ENCODE measurements around the gene SLC30A3.
A peak's percentile ranks its signal among the peaks of the same experiment; 100 is the strongest.

DNA sequence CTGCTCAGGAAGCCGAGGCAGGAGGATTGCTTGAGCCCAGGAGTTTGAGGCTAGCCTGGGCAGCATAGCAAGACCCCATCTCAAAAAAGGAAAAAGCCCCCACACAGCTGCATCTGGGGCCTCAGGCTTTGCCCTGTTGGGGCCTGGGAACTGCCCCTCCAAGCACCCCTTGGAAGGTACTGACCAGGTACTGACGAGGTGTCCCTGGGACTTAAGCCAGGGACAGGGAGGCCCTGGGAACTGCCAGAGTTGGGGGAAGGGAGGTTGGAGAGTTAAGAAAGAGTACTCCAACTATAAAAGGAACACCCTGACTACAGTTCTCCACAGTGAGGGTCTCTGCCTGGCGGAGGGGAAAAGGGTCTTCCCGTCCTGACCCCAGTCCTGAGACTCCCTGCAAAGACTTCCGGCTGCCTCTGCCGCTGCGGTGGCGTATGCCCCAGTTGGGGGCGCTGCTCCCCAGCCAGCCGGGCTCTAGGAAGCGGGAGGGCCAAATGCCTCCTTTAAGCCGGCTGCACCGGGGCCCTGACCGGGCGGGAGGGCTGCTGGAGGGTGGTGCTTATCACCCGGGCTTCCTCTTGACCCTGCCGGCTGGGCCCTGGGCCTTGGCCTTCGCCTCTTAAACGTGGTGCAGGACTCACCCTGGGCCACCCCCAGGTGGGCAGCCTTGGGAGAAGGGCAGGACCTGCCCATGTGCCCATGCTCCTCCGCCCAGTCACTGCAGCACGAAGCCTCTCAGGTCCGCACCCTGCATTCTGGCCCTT lies 12.8 kb downstream of the SLC30A3 start:
- TF ChIP-seq SMC3 (IDR thresholded peaks at IDR 0.05; ENCODE audit: borderline replicate concordance, low read length), result peak; percentile 59; the same call in 1 of the 2 replicates
- TF ChIP-seq POLR2A (IDR thresholded peaks at IDR 0.05; ENCODE audit: low read depth, low read length), result no peak
- TF ChIP-seq EED (IDR thresholded peaks at IDR 0.05; ENCODE audit: low read depth), result no peak
- TF ChIP-seq MEF2A (IDR thresholded peaks at IDR 0.05; ENCODE audit: insufficient read depth, low read depth, low read length), result no peak
- TF ChIP-seq NFXL1 (IDR thresholded peaks at IDR 0.05; ENCODE audit: borderline replicate concordance), result no peak
- TF ChIP-seq EGR1 (IDR thresholded peaks at IDR 0.05; ENCODE audit: borderline replicate concordance in 1 of 2, low read depth in 2 of 2, low read length in 2 of 2), result no peak
- TF ChIP-seq, protein P1, sequence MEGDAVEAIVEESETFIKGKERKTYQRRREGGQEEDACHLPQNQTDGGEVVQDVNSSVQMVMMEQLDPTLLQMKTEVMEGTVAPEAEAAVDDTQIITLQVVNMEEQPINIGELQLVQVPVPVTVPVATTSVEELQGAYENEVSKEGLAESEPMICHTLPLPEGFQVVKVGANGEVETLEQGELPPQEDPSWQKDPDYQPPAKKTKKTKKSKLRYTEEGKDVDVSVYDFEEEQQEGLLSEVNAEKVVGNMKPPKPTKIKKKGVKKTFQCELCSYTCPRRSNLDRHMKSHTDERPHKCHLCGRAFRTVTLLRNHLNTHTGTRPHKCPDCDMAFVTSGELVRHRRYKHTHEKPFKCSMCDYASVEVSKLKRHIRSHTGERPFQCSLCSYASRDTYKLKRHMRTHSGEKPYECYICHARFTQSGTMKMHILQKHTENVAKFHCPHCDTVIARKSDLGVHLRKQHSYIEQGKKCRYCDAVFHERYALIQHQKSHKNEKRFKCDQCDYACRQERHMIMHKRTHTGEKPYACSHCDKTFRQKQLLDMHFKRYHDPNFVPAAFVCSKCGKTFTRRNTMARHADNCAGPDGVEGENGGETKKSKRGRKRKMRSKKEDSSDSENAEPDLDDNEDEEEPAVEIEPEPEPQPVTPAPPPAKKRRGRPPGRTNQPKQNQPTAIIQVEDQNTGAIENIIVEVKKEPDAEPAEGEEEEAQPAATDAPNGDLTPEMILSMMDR (IDR thresholded peaks at IDR 0.05 in 2 of 3, conservative IDR thresholded peaks at IDR 0.05 in 1 of 3; ENCODE audit: control insufficient read depth in 2 of 3, extremely low read depth in 1 of 3, insufficient read depth in 1 of 3, low read depth in 3 of 3, low read length in 3 of 3), result peak; percentile 66 to 79 (median 66)
- no peak for TF ChIP-seq SPI1 (IDR thresholded peaks at IDR 0.05; ENCODE audit: borderline replicate concordance, insufficient read depth, low read depth, low read length)
- TF ChIP-seq CBX5 (IDR thresholded peaks at IDR 0.05; ENCODE audit: low read depth), result no peak
- TF ChIP-seq GATAD2B (conservative IDR thresholded peaks at IDR 0.05; ENCODE audit: low read depth), result no peak
- no peak for TF ChIP-seq POLR2AphosphoS5 (IDR thresholded peaks at IDR 0.05; ENCODE audit: low read length)
- no peak for TF ChIP-seq SIX5 (IDR thresholded peaks at IDR 0.05; ENCODE audit: low read depth, low read length, severe bottlenecking)

All from GM12878 (cell line).